GM19099 (cell line): ENCODE results near the gene LIN28B.

Experiments used
- POLR2A ChIP-seq: IDR thresholded peaks from 3 replicates; pipeline ENCODE4 v1.6.1; 2011; ENCODE audit warnings: low read depth; ENCODE audit not compliant: insufficient read length; ENCODE audit errors: extremely low read depth

The LIN28B gene

DNA sequence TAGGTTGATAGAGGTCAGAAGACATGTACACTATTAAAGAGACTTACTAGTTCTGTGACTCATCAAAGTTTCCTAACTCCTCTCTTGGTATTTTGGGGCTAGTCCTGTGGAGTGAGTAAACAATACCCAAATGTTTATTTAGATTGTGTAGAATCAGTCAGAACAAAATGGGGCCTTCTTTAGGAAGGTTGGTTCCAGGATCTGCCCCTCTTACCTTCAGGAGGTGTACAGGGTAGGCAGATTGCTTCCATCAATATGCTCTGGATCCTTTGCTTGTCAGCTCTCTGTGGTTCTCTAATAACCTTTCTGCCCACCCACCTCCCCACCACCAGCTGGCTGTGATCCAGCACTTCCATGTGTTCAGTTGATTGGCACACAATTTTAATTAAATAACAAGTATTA is 115.9 kb downstream of the LIN28B start:
- TF ChIP-seq POLR2A: no peak

DNA sequence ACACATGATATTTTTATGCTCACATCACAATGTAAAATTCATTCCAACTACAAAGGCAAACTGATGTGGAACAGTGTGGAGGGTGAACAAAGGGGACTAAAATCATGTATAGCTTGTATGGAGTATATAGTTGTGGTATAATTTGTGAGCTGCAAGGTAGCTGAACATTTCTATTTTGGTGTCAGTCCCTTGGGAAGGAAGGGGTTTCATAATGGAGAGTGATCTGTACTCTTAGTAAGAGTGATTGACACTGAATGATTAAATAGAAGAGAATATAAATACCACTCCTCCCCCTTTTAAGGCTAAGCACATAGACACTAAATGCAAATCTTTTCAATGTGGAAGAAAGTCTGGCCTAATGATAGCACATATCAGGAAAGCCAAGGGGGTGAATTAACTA is 118.3 kb downstream of the LIN28B start:
- TF ChIP-seq POLR2A: no peak

DNA sequence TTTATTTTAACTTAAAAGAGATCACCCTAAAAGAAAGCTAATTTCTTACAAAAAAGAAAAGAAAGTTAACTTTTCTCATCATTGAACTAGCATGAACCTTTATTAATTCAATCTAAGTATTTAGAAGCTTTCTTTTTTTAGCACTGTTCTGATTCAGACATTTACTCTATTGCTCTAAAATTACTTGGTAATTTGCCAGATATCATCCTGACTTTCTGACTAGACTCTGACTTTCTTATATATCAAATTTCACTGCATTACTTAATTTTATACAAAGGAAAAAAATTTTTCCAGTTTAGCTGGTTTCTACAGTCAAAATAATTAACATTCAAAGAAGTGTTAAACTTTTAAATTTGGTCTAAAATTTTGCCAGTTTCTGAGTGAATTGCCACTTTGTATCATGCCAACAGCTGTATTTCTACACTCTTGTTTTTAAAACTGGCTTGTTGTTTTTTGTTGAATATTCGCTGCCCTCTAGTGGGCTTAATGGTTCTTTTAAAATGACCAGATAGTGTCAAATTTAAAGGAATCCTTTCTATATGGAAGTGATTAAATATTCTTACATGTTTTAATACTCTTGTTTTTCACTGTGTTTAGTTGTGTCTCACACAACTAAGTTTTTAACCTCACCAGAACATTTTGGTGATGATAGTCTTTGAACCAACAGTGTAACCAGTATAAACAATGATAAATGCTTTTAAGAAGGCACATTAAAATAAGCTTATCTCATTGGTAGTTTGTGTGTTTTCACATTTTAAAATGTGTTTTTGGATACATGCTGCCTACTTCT is 120.9 kb downstream of the LIN28B start:
- TF ChIP-seq POLR2A: no peak

DNA sequence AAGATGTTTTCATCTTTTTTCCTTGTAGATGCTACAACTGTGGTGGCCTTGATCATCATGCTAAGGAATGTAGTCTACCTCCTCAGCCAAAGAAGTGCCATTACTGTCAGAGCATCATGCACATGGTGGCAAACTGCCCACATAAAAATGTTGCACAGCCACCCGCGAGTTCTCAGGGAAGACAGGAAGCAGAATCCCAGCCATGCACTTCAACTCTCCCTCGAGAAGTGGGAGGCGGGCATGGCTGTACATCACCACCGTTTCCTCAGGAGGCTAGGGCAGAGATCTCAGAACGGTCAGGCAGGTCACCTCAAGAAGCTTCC is 121.4 kb downstream of the LIN28B start:
- TF ChIP-seq POLR2A: no peak

DNA sequence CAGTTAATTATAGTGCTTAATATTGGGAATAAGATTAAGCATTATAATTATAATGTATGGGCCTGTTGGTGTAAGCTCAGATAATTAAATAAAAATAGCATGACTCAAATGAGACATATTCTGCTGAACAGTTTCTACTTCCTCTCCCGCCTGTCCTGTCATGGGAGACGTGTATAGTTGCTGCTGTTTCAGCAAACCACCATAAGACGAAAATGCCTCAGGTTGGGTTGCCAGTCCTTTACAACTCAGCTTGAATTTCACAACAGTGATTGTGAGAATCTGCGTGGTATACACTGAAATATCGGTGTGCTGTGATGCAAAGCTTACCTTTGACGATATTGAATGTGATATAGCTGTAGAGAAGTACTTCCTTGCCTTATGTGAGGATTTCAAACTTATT is 123.4 kb downstream of the LIN28B start:
- no peak for TF ChIP-seq POLR2A

DNA sequence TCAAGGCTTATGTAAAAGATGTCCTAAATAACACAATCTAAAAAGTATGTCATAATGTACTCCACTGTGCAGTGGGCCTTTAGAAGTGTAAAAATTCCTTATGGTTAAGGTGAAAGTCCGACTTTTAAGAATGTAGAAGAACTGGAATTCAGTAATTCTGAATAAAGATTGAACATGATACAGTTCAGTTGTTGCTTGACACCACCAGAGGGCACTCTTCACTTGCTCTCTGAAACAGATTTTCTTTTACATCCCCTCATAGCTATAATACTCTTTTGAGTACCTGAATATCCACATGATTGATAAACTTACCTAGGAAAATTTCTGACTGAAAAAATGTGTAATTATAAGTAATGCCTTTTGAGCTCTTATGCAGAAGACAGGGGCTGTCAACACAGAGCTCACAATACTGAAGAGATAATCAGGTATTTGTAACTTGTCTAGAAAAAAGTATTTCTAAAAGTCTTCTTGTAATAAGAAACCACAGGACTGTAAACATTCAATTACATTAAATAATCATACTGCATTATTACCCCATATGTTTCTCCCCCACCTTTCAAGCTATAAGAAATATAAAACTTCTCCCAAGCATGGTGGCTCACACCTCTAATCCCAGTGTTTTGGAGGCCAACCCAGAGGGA is 130.8 kb downstream of the LIN28B start:
- no peak for TF ChIP-seq POLR2A

DNA sequence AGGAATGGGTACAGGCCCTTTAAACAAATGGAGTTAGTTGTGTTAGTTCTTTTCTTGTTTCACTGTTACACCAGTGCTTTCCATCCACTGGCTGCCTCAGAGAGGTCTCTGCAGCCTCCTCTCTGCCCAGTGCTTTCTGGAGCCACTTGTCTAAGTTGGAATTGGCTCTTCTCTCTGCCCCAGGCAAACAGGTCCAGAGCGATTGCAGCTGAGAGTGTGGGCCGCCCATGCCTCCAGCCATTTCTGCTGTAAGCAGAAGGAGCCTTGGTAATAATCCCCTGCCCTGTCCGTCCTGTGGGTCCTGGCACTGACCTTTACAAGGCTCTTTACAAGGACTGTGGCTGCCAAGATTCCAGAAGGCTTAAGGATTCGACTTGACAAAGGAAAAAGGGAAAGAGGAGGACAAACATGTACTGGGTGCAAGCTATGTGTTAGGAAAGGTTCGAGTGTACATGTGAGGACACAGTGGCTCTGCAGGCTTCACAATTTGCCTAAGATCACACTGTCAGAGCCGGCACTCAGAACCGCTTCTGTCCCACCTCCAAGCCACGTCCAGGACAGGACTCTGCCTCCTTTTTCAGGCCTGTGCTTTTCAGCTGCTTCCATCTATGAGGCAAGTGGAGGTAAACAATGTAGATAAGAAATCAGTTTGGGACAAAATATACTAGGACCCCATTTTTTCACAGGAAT is 134.4 kb downstream of the LIN28B start:
- TF ChIP-seq POLR2A: no peak

DNA sequence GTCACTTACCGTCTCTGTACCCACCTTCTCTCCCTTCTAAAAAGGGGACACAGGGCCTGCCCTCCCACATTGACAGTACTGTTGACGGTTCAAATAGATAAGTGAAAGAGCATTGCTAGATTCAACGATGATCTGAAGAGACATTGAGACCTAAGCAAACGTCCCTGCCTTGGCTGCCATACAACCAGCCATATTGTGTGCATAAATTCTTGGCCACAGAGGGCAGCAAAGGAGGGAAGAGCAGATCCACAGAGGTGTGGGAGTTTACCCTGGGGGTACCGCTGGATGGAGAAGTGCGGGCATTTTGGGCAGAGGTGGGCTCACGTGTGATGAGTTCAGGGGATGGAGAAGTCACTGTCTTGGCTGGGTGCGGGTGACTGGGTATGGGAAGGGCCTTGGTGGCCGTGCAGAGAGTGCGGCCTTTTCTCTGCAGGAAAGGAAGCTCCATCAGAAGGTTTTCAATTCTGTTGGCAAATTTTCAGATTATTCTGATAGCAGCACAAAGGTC is 137.3 kb downstream of the LIN28B start:
- no peak for TF ChIP-seq POLR2A

DNA sequence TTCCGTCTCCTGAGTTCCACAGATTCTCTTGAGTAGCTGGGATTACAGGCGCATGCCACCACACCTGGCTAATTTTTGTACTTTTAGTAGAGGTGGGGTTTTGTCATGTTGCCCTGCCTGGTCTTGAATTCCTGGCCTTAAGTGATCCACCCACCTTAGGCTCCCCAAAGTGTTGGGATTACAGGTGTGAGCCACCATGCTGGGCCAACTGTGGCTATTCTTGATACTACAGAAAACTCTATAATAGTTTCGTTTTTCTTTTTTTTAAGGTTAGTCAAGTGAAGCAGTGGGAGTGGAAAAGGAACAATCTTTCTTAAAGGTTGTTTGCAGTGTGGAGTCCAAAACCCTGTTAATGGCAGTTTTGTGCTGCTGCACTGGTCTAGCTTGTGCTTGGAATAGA is 138.2 kb downstream of the LIN28B start:
- TF ChIP-seq POLR2A: no peak

DNA sequence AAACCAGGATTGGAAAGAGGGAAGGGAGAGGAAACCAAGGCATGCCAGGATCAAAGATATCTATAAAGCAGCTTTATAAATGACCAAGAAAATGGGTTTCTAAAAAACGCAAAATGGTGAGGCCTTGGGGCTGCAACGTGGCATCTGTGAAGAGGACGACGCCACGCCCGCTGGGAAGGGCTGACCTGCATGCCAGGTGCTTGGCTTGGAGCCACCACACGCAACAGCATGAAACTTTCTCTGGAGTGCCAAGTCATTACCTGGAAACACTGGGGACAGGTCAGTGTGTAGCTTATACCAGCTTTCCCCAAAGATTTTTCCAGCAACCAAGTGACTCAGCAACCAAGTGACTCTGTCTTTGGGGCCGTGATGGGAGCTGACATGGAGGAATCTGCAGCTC is 140.4 kb downstream of the LIN28B start:
- TF ChIP-seq POLR2A: no peak

DNA sequence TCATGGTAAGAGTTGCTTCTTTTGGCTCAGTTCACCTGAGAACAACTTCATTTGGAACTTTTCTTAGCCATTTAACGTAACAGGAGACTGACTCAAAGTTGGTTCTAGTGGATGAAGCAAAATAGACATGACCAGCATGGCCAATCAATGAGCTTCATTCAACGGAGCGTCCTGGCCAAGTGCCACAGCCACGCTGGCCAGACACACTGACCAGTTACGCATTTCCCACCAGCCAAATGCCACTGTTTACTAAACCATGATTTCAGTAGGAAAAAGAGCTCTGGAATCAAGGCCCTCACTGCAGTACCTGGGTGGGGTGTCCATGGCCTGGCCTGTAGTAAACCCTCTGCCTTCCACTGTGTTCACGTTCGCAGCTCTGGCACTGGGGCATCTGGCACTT is 142.5 kb downstream of the LIN28B start:
- no peak for TF ChIP-seq POLR2A

DNA sequence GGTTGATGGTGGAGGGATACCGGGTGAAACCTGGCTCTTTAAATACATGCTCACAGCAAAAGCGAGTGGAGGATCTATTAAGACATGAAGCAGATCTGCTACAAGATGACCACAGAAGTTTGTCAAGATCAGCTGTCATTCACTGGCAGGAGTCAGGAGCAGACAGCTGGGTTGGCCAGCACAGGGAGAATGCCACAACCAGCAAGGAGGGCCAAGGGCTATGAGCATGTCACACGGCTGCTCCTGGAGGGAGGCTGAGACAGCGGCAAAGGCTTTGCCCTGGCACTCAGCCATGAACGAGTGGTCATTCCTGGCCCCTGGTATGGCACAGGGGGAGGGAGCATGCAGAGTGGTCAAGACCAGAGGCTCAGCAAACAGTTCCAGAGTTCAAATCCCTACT is 145.3 kb downstream of the LIN28B start:
- no peak for TF ChIP-seq POLR2A

DNA sequence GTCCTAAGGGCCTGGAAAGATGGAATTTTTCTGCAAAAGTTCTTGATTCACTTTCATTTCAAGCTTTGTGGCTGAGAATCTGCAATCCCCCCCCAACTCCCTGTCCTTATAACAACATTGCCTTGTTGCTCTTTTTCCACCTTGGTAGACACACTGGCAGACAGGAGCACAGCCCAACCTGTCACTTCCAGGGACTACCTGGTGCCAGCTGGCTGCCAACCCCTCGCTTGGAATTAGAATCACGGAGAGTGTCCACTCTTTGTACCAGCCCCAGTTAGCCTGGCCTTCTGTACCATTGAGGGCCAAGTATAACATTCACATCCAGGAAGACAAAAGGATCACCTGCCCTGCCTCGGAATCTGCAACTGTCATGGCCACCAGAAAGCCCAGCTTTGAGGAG is 148.2 kb downstream of the LIN28B start:
- no peak for TF ChIP-seq POLR2A

DNA sequence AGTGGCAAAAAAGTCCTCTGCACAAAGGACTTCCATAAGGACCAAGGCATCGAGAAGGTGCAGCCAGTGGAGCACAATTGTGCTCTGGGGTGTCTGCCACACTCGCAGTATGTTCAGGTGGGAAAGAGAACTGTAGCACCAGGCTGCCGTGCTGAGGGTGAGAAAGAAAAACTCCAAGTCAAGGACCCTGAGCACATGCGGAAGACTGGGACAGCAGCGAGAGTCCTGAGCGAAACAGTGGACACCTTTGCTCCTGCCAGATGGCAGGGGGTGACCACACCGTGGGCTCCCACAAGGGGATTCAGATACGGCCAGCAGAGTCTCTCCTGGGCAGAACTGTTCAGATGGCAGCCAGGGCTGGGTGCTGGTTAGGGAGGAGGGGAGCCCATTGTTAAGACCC is 149.4 kb downstream of the LIN28B start:
- no peak for TF ChIP-seq POLR2A

DNA sequence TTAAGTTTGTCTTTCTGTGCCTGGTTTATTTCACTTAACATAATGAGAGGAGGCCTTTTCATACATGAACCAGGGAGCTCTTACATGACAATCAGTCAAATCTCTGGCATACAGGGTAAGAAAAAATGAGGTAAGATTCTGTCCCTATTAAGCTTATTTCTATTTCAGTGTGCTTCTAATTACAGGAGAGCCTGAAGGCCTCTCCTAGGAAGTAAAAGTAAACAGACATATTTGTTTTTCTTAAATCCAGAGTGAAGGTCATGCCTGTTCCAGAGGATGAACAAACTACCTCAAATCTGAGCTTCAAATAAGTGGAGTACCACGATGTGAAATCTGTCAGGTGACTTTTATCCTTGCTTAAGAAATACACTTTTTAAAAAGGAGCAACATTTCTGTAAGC is 150.3 kb downstream of the LIN28B start:
- TF ChIP-seq POLR2A: no peak
